Activated CD4-positive, CD25-positive, alpha-beta regulatory T cell treated with anti-CD3 and anti-CD28 coated beads, Interleukin-2, amount 50 U/mL, for 72 hours (primary cell): ENCODE data around the gene PALD1.

Experiments
- DNase-seq: peaks from one replicate; pipeline ENCODE4 v3.0.0; 2021

Gene PALD1

GRCh38 chr10:70538195-70538520 lies 59.6 kb downstream of the PALD1 start:
- no peak for DNase-seq

- no peak for DNase-seq
Observed at GRCh38 chr10:70538731-70539338, 60.3 kb downstream of the PALD1 start.

GRCh38 chr10:70539471-70539870 lies 60.9 kb downstream of the PALD1 start:
- DNase-seq = no peak

- no peak for DNase-seq
Observed at GRCh38 chr10:70540089-70540788, 61.7 kb downstream of the PALD1 start.

GRCh38 chr10:70540789-70541360 lies 62.3 kb downstream of the PALD1 start:
- DNase-seq = no peak

GRCh38 chr10:70541736-70542564 lies 63.4 kb downstream of the PALD1 start:
- no peak for DNase-seq

GRCh38 chr10:70542565-70542938 lies 64.0 kb downstream of the PALD1 start:
- DNase-seq = no peak

GRCh38 chr10:70543911-70544310 lies 65.3 kb downstream of the PALD1 start:
- DNase-seq = no peak

GRCh38 chr10:70544431-70545340 lies 66.1 kb downstream of the PALD1 start:
- no peak for DNase-seq

- DNase-seq = no peak
Observed at GRCh38 chr10:70546584-70546983, 68.0 kb downstream of the PALD1 start.

GRCh38 chr10:70549351-70549961 lies 70.9 kb downstream of the PALD1 start:
- DNase-seq = no peak

- peak; percentile 78 for DNase-seq
Observed at GRCh38 chr10:70549962-70550458, 71.4 kb downstream of the PALD1 start.

- DNase-seq = no peak
Observed at GRCh38 chr10:70550459-70550858, 71.9 kb downstream of the PALD1 start.

GRCh38 chr10:70551466-70551865 lies 72.9 kb downstream of the PALD1 start:
- DNase-seq = no peak

- no peak for DNase-seq
Observed at GRCh38 chr10:70551971-70552422, 73.4 kb downstream of the PALD1 start.

GRCh38 chr10:70552586-70552985 lies 74.0 kb downstream of the PALD1 start:
- DNase-seq = no peak

- DNase-seq = no peak
Observed at GRCh38 chr10:70555371-70555770, 76.8 kb downstream of the PALD1 start.

- DNase-seq = no peak
Observed at GRCh38 chr10:70557086-70557845, 78.7 kb downstream of the PALD1 start.

GRCh38 chr10:70557876-70558275 lies 79.3 kb downstream of the PALD1 start:
- DNase-seq = no peak

GRCh38 chr10:70558295-70558694 lies 79.7 kb downstream of the PALD1 start:
- DNase-seq = no peak
